Measurements from ENCODE around the gene FAM124B.

FAM124B gene, protein sequence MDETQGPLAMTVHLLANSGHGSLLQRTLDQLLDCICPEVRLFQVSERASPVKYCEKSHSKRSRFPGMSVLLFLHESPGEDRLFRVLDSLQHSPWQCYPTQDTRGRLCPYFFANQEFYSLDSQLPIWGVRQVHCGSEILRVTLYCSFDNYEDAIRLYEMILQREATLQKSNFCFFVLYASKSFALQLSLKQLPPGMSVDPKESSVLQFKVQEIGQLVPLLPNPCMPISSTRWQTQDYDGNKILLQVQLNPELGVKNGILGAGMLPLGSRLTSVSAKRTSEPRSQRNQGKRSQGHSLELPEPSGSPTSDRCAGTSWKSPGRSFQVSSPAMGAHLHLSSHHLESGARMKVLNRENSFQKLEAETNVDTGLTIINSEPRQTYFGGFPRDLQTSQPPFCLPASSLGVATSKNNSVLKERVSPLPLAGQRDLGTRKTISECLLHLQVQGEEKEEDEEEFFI

DNA sequence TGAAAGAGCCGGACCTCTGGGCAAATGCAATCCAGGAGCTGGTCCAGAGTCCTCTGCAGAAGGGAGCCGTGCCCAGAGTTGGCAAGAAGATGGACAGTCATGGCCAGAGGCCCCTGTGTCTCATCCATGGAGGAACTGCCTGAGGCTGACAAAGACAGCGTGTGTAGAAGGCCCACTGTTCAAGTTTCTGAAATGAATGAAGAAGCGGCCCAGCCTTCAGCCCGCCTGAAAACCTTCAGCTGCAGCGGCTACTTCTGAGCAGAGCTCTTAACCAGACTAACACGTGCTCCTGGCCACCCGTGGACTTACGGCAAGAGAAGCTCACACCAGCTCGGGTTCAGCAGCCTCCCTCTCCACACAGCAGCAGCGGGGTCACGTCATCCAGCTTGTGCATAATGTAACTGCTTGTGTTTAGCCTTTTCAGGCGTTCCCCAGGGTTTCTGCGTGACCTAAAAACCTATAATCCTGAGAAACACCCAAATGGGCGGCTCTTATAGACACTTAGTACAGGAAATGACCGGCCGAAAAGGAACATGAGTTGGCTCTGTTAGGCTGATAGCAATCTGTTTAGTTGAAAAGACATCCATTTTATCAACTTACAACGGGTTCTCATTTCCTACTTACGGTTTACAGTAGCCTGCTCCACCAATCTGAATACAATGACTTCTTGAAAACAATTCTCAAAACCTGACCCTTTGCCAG lies at the start of gene FAM124B:
TSS of gene FAM124B (minus strand) at position 467 of the 702 bp plus-strand sequence. CDS start at position 128, 339 bp downstream.
- no peak for DNase-seq

DNA sequence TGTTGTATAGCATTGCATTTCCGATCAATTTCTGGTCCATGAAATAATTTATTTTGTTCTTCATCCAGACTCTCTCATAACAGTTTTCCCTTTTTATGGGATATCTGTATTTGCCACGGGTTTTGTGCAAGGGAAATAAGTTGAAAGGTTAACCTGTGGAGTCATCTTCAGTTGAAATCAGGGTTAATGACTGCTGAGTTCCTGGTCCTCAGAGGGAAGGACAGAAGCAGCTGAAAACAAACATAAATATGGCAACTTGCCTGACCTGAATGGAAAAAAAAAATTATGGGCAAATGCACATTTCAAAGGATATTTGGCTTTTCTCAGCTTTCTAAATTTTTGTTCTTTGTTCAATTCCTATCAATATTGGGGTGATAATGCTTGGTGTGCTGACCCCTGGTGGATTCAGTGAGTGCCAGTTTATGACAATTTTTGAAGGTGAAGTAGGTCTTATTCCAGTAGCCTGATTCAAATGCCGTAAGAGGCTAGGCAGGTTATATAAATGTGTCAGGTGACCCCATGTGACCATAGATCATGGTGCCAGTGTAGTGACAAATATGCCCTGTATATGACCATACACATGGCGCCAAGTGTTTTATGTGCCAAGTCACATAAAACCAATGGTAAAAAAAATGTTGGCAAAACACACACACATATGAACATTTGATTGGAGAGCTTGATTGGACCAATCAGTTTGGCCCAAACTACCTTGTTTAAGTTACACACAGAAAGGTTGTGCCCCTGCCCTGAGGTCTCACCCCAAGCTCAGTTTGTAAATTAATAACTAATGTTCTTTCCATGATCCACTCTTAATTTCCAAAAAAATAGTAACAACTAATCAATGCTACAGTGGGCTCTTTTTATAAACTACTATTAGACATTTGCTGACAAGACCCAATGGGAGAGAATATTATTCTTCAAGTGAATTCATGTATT lies 47.6 kb upstream of the FAM124B start:
- no peak for DNase-seq

DNA sequence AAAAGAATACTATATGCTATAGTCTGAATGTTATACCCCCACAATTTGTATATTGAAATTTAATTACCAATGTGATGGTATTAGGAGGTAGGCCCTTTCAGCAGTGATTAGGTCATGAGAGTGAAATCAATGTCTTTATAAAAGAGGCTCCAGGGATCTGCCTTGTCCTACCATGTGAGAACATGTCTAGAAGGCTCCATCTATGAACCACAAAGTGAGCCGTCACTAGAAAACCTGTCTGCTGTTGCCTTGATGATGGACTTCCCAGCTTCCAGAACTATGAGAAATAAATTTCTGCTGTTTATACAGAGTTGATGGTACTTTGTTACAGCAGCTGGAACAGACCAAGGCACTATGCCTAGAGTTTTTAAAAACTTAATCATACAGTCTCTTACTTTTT lies 46.3 kb upstream of the FAM124B start:
- no peak for DNase-seq

DNA sequence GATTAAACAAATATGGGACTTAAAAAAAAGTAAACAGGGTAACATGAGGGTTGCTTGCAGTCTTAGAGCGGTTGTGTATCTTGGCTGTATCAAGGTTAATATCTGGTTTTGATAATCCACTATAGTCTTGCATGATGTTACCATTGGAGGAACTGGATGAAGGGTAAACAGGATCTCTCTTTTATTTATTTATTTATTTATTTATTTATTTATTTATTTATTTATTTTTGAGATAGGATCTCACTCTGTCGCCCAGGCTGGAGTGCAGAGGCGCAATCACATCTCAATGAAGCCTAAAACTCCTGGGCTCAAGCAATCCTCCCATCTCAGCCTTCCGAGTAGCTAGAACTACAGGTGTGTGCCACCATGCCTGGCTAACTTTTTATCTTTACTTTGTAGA lies 42.9 kb upstream of the FAM124B start:
- DNase-seq, result no peak

DNA sequence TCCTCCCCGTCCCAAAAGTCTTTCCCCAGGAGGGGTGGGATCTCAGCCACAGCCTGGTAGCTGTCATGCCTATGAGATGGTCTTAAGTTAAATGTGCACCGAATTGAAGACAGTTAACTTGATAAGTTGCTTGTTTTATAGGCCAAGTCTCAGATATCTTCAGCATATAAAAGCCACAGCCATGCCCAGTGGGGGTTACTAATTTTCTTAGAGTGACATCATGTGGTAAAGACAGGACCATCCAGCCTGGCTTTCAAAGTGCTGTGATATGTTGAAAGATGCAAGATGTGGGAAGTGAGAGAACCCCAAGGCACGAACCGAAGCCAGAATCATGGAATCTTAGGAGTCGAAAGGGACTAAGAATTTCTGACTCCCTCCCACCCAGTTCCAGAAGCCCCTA lies 42.1 kb upstream of the FAM124B start:
- DNase-seq, result no peak

DNA sequence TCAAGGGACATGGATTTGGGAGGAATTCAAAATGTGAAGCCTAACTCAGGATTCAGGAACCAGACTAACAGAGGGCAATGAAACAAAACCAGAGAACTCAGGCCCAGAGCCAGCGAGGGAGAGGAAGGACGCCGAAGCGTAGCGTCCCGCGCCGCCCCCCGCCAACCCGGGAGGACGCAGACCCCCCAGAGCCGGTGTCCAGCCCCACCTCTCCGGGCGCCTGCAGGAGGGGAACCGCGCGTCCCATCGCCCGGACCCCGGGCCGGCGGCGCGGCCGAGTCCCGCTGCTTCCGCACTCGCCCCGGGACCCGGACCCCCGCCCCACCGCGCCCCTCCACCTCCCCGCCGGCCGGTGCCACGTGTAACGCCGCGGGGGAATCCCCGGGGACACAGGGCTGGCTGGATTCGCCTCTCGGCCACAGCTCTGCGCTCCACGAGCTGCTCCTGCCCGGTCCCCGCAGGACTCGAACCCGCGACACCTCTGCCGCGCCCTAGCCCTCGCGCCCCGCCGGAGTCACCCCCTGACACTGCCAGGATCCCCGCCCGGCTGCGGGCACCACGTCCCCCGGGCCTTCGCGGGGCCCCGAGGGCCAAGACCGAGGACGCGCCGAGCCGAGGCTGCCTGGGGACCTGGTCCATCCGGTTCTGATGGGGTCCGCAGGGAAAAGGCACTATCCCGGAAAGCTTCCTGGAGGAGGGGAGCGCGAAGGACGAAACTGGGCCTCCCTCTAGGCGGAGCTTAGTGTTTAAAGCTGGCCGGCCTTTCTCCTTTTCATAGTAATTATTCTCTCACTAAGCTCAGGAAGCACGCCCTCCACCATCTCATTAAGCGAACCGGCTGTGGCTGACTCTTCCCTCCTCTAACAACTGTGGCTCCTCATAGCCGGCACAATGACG lies 40.4 kb upstream of the FAM124B start:
- no peak for DNase-seq

DNA sequence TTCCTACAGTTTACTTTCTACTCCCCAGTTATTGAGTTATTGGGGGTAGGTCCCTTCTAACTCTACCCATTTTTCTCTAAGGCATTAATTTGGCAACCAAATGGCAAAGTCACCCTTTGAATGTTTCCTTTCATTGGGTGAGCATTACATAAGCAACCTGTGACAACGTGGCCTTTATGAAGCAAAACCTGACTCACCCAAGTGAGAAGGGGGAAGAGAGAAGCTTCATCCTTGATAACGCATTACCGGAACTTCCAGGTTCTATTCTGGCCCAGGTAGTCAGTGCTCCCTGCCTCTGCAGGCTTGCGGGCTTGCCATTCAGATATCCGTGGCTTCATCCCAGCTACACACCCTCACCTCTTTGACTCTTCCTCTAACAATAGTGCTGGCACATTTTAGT lies 39.1 kb upstream of the FAM124B start:
- no peak for DNase-seq

DNA sequence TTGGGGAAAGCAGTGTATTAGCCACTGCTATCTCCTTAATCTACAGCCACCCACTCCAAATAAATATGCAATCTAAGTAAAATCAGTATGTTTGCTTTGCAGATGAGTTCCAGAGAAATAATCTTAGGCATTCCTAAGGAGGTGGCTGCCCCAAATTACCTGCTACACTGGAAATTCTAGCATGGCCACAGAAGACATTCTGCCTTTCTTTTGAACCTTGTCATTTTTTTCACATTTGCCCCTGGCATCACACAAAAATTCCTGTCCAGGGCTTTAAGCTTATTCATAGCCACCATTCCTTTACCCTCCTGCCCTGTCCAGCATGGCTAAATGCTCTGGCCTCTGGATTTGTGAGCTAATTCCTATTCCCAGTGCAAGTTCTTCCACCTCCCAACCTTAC lies 36.8 kb upstream of the FAM124B start:
- no peak for DNase-seq

DNA sequence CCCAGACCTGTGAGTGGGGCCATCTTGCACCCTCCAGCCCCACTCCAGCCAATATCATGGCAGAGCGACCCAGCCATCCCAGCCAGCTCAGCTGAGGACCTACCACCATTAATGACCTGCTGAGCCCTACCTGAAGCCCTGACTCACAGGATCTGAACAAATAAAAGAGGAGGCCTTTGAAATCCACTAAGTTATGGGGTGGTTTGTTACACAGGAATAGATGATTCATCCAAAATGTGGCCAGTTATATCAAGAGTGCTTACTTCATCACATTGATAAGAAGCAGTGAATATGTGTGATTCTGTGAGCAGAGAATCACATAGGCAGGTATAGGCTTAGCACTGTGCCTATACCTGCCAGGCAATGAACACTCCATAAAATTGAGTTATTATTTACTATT lies 34.7 kb upstream of the FAM124B start:
- no peak for DNase-seq

DNA sequence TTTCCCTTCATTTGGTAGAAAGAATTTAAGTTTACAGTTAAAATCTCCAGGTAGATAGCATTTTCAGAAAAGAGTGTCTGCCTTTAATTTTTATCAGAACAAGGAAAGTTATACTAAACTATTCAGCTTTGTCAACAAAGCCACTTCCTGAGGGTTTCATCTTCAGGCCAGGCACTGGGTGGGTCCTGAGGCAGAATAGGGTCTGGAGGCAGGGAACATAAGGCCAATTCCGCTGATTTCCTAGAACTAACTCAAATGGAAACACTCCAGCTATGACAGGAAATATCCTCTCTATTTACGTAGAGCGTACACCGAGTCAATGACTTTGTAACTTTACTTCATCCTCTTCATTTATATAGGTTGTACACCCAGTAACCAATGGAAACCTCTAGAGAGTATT lies 32.7 kb upstream of the FAM124B start:
- DNase-seq, result no peak

DNA sequence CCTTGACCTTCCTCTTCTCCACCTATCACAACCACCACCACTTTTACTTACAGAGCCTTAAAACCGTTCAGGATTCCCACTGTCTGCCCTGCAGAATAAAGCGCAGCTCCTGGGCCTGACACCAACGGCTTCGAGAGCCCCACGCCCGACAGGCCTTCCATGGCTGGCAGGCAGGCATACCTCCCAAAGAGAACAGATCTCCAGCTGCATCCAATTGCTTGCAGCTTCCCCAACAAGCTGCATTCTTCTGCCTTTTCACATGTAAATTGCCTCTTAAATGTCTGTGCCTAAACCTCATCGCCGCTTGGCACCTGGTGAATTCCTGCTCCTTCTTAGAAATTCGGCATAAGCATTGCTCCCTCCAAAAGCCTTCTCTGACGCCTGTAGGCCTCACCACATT lies 31.5 kb upstream of the FAM124B start:
- no peak for DNase-seq

DNA sequence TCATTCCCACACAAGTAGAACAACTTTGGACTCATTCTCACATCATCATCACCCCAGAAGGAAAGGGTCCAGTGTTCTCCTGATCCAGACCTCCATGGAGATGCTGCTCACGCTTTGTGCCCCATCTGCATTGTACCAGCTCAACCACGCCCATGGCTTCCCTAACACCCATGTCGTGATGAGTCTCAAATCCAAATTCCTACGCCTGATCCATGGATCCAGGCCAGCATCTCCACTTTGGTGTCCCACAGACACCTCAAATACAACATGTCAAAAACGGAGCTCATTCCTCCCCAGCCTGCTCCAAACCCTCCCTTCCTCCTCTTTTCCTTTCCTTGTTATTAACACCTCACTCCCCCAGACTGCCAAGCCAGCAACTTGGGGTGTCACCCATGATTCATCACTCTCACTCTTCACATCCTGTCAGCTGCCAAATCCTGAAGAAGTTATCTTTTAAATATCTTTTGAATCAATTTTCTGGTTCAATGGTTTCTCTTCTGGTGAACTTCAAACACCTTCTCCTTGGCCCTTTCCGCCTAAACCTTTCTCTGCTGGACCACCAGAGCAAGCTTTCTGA lies 30.2 kb upstream of the FAM124B start:
- DNase-seq, result no peak

DNA sequence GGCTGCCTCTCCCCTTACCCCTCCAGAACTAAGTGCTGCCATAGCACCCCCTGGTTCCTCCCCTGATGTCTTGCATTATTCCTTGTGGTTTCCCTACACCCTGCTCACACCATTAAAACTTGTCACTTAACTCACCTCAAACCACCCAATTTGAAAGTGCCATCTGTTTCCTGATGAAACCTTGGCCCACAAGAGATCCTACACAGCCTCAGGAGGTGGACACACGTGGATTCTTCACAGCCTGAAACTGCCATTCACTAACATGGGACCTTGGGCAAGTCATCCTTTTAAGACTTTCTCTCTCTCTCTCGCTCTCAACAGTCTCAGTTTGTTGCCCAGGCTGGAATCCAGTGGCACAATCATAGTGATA lies 27.5 kb upstream of the FAM124B start:
- DNase-seq, result no peak

DNA sequence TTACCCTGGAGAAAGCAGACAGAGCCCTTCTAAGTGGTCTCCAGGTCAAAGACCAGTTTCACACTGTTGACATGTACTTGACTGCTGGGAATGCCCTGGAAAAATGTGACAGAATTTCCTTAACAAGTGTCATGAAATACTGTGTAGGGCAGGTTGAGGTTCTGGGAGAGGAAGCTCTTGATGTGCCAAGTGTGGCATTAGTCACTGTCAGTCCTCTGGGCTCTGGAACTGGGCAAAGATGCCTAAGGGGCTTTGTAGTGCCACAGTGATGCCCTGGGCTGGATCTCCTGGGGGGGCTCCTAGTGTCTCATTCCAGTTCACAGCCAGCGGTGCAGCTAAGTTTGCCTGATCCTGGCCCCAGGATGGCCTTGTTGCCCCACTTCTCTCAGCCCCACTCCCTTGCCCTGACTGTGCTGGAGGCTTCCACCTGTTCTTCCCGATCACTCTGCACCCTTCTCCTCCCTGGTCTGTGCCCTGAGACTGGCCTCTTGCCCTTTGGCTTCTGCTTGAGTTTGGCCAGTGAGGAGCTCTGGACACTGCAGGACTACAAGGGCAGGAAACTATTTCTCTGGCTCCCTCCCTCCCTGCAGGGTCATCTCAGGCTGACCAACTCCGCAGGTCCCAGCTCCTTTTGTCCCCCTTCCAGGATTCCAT lies 27.0 kb upstream of the FAM124B start:
- no peak for DNase-seq

DNA sequence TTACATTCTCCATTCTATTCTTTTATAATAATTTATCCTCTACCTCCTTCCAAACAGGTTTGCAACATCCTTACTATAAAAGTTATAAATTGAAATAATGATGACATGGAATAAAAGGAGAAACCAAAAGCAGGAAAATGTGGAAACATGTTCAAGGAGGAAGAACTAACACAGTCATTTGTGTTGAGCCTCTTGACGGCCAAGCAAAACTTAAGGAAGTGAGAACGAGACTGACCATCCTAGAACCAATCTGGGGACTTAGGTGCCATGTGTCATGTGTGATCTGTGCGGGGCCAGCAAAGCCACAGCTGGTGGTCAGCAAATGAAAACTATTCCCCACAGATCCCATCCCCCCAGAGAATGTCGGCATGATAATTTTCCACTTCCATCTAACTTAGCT lies 25.6 kb upstream of the FAM124B start:
- no peak for DNase-seq

DNA sequence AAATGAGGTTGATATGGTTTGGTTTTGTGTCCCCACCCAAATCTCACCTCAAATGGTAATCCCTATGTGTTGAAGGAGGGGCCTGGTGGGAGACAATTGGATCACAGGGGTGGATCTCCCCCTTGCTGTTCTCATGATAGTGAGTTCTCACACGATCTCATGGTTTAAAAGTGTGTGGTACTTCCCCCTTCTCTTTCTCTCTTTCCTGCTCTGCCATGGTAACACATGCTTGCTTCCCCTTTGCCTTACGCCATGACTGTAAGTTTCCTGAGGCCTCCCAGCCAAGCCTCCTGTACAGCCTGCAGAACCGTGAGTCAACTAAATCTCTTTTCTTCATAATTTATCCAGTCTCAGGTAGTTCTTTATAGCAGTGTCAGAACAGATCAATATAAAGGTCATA lies 24.7 kb upstream of the FAM124B start:
- DNase-seq, result no peak

DNA sequence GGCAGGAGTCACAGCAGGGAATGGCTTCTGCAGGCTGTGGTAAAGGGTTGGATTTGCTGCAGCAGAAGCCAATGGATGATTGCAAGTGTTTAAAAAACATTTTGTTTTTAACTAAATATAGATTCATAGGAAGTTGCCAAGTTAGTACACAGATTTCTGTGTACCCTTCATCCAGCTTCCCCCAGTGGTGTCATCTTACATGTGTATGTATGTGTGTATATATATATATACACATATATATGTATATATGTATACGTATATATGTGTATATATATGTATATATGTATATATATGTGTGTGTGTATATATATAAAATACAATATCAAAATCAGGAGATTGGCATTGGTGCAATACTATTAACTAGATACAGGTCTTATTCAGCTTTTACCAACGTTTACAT lies 19.2 kb upstream of the FAM124B start:
- DNase-seq, result no peak

DNA sequence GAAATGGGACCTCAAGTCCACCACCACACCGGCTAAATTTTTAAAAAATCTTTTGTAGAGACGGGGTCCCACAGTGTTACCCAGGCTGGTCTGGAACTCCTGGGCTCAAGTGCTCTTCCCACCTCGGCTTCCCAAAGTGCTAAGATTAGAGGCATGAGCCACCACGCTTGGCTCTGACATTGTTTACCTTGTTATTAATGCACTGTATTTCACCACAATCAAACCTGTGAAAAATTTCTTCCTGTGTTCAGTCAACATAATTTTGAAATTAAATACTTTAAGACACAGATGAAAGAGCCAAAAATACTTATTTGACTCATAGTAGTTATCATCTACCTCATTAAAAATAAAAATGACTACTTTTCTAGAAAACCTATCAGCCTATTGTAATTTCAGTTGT lies 16.0 kb upstream of the FAM124B start:
- DNase-seq, result no peak

DNA sequence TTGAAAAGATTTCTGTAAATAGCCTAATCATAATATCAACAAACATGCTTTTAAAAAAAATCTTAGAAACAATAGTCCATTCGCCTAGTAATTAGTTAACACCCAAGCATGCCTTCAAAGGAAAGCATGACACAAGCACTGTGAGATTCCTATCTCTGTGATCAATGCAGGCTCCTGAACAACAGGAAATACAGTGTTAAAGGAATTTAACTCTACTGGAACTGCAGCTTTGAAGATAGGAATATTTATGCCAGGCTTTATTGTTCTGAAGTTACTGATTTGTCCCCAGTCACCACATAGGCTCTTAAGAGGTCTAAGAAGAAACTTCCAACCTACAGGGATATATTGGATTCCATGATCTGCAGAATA lies 15.4 kb upstream of the FAM124B start:
- DNase-seq, result no peak

DNA sequence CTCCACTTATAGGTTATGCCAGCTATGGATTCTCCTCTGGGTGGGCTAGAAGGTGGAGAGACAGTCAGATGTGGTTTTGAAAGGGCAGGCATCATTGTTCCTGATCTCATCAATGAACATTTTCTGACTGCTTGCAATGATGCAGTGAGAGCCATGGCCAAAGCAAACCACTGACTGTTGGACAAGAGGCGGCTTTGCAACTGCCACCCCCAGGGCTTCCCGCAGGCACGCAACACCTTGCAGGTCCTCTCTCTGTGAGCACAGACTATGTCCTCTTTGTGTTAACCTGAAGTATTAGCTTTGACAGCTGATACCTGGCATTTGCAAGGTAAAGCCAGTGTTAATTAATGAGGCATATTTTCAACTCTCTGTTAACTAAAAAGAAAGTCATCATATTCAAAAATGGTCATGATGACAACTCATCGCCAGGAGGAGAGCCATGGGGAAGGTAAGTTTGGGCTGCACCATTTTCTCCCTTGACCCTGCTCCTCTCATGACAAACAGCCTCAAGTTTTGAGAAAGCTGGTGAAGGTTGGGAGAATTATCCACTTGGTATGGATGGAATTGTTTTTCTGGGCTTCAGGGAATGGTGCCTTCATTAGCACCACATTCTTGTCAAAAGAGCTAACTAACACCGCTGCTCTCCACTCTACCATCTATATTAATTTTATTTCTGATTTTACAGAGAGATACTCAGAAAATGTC lies 14.9 kb upstream of the FAM124B start:
- DNase-seq, result no peak

DNA sequence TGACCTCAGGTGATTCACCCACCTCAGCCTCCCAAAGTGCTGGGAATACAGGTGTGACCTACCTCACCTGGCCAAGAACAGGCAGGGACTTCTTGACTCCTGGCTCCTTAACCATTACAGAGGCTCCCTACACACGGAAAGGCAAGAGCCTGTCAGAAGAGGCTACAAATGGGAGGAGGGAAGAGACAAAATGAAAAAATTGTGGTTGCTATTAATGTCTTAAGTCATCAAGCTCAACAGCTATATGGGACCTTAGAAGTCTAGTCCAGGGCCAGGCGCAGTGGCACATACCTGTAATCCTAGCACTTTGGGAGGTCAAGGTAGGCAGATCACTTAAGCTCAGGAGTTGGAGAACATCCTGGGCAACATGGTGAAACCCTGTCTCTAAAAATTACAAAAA lies 11.5 kb upstream of the FAM124B start:
- DNase-seq, result no peak

All from NCI-H2107 (cell line).